Erythroblast (primary cell): ENCODE data around the gene TCTN1.

Experiments used
- DNase-seq, 2 experiments: peaks; one replicate each; lab custom pipeline; 2025; lab: John Stamatoyannopoulos, UW
- GATA1 ChIP-seq: IDR thresholded peaks from 2 replicates; pipeline ENCODE4 v1.6.1; 2011; ENCODE audit warnings: low read depth, mild to moderate bottlenecking, control low read depth, low read length, moderate library complexity
- POLR2A ChIP-seq: IDR thresholded peaks from 2 replicates; pipeline ENCODE4 v1.6.1; 2011; ENCODE audit warnings: mild to moderate bottlenecking, low read length

Gene TCTN1

GRCh38 chr12:110666892-110667291 is 53.0 kb downstream of the TCTN1 start:
- TF ChIP-seq GATA1: no peak
- TF ChIP-seq POLR2A: no peak
- no peak for DNase-seq

DNA sequence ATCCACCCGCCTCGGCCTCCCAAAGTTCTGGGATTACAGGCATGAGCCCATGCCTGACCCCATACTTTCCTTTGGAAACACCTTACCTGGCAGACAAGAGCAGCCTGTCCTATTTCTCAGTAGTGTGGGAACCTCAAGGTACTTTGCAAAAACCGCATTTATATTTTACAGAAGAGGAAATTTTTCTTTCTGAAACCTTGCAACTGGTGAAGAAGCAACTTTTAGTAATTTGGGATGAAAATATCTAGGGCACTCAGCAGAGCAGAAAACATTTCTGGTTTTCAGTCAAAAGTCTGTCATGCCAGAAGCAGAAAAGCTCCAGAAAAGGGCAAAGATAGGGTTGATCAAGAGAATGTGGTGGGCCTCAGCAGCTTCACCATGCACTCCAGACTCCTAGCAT is 53.7 kb downstream of the TCTN1 start:
- no peak for DNase-seq
- TF ChIP-seq GATA1 (no peak), POLR2A (no peak)

- TF ChIP-seq GATA1 (no peak), POLR2A (no peak)
These were observed 54.7 kb downstream of the TCTN1 start for GRCh38 chr12:110668480-110669192.

DNA sequence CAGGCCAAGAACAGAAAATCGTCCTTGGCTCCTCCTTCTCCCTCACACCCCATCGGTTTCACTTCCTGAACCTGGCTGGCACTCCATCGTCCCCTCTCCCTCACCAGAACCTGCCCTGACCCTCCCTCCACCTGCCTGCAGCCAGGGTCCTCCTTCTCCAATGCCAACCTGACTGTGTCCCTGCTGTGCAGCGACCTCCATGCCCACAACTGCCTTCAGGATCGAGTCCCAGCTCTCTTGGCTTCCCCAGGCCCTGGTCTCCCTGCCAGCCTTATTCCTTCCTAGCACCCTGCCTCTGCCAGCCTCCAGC is 55.2 kb downstream of the TCTN1 start:
- DNase-seq: no peak
- TF ChIP-seq GATA1 (no peak), POLR2A (no peak)

More at GRCh38 chr12:110668480-110669192, 54.7 kb downstream of the TCTN1 start:
- DNase-seq: no peak

- no peak for DNase-seq
- TF ChIP-seq GATA1 (no peak), POLR2A (no peak)
These were observed 56.3 kb downstream of the TCTN1 start for GRCh38 chr12:110670161-110670701.

DNA sequence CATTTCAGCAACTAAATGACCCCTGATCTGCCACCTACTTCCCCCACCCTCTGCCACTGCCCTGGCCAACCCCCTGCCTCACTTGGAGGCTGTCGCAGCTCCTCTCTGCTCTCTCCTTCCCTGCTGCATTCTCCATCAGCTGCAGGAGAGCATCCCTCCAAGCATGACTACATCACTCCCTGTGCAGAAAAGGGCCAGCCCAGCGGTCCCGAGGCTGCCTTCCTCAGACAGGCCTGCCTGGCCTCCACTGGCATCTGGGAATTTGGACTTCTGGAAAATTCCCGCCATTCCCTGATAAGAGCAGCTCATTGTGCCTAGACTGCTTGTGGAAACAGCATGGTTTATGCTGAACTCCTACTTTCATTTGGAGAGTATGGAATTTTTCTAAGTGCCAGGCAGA is 62.2 kb downstream of the TCTN1 start:
- DNase-seq: no peak
- TF ChIP-seq GATA1 (no peak), POLR2A (no peak)

DNA sequence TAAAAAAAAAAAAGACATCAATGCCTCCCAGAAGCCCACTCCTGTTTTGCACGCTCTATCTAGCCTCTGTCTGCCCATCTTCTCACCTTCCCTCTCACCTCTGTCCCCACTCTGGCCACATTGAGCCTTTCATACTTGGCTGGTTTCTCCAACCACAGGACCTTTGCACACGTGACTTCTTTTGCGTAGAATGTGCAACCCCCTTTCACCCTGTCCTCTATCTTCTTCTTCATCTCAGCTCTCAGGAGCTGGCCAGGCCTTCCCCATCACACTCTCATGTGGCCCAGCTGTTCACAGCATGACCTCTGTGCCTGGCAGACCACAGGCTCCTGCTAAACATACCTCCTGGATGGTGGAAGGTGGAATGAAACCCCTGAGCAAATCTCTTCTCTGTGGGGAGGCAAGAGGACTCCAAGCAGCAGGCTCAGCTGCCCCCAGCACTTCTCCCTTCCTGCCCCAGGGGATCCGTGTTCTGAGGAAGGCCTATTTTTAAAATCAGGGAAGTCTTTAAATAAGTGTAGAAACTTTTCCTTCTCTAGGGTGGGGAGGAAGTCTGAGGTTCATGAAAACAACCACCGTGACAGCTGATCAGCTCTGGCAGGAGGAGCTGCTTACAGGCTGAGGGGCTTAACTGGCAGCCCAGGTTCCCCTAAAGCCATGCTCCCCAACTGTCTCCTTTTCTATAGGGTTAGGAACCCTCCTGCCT is 63.4 kb downstream of the TCTN1 start:
- no peak for DNase-seq
- no peak for TF ChIP-seq POLR2A
- no peak for TF ChIP-seq GATA1

DNA sequence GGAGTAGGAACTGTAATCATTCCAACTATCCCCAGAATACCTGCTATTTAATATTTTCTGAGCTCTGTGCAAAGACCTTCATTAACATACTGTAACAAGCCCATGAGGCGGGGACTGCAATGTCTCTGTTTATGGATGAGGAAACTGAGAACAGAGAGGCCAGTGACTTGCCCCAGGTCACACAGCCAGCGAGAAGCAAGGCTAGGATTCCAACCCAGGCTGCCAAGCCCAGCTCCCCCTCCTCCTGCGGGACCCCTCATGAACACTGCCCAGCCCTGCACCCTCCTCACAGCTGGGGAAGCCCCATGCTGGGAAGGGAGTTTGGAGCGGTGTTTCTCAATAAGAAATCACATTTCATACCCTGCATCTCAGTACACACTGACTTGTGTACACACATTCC is 64.1 kb downstream of the TCTN1 start:
- no peak for DNase-seq
- no peak for TF ChIP-seq POLR2A
- no peak for TF ChIP-seq GATA1

DNA sequence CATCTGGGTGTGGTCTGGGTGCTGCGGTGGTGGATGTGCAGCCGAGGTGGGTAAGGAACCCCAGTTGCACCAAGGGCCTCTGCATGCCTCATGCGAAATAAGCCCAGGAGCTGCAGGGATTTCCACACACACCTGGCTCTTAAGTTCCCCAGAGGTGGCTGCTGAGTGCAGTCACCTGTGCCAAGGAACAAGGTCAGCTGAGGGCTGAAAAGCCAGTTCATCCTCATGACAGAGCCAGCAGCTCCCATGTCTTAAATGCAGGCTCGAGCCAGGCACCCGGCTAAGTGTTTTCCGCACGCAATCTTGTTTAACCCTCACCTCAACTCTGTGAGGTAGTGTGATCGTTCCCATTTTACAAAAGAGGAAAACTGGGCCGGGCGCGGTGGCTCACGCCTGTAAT is 65.3 kb downstream of the TCTN1 start:
- TF ChIP-seq GATA1: no peak
- TF ChIP-seq POLR2A: no peak
- DNase-seq: no peak

DNA sequence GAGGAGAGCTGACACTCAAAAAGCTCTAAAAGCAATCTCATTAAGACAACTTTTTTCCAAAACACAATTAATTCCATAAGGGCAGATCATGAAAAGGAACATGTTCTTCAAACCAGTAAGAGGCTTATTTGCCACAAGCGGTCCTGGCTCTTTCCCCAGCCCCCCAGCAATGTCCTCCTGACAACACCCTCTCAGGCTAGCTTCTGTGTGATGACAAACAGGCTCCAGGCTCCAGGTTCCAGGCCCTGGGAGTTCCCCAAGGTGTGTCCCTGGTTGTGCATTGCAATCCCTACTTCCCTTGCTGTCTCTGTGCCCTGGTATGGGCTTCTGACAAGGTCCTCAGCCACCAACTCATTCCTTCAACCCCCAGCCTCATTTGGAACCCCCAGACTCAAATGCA is 66.1 kb downstream of the TCTN1 start:
- TF ChIP-seq GATA1 (no peak), POLR2A (no peak)
- no peak for DNase-seq

DNA sequence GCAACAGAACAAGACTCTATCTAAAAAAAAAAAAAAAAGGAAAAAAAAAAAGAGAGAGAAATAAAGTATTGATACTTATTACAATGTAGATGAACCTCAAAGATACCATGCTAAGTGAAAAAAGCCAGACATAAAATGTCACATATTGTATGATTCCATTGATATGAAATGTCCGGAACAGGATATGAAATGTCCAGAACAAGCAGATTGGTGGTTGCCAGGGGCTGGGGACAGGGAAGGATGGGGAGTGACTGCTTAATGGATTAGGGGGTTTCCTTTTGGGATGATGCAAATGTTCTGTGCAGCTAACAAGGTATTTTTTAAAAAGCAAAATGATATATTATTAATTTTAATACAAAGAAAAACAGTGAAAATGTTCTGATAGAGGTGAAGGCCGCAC is 70.0 kb downstream of the TCTN1 start:
- no peak for DNase-seq
- TF ChIP-seq GATA1: no peak
- no peak for TF ChIP-seq POLR2A

GRCh38 chr12:110684312-110684836 is 70.4 kb downstream of the TCTN1 start:
- TF ChIP-seq GATA1: no peak
- no peak for TF ChIP-seq POLR2A
- DNase-seq: no peak

- no peak for DNase-seq
- TF ChIP-seq GATA1: no peak
These were observed 72.5 kb downstream of the TCTN1 start for GRCh38 chr12:110686294-110686903.

DNA sequence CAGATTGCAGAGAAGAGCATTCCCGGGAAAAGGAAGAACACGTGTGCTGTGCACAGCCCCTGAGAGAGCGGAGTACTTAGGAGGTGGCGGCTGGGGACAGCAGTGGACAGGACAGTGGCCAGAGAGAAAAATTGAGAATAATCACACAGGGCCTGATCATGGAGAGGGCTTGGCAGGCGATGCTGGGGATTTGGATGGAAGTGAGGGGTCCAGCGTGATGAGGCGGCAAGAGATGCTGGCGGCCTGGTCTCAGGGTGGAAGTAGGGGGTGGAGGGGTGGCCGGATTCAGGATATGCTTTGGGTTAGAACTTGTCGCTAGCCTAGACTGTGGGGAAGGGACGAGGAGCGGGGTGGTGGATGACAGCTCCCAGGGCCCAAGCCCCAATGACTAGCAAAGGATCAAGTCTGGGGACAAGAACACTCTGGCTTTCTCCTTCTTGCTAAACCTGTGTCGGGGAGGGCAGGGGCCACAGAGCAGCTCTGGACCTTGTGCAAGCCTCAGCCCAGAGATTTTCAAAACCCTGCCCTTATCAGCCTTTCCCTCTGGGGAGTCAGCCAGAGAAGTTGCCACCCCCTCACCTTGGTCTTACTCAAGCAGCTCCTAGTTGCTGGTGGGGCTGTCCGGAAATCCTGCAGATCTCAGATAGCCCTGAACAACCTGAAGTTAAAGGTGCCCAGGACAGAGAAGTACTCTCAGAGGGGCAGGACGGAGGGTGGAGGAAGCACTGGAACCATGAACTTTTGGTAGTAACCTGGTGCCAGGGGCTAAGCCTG is 73.7 kb downstream of the TCTN1 start:
- TF ChIP-seq POLR2A: no peak
- no peak for TF ChIP-seq GATA1
- peak in 1 of 2 experiments; percentile 6 for DNase-seq
